HG03575 (cell line): Measurements from ENCODE around the gene ECHS1.
"Not testable (repeated sequence)": the region's sequence is repeated elsewhere in the genome, so short reads cannot be mapped to it uniquely, and the experiment has no call there.

Experiments
- ATAC-seq: cut with Tn5 transposase; IDR thresholded peaks from one replicate; pipeline ENCODE4 v1.9.1; 2021; ENCODE audit not compliant: unreplicated experiment, insufficient number of reproducible peaks, low FRiP score; ENCODE audit errors: extremely low read depth

The ECHS1 gene

GRCh38 chr10:133373174-133374090 is at the start of gene ECHS1:
TSS of gene ECHS1 (minus strand) at chr10:133373354. CDS start at chr10:133373333, 21 bp downstream.
- ATAC-seq: peak; percentile 58

DNA sequence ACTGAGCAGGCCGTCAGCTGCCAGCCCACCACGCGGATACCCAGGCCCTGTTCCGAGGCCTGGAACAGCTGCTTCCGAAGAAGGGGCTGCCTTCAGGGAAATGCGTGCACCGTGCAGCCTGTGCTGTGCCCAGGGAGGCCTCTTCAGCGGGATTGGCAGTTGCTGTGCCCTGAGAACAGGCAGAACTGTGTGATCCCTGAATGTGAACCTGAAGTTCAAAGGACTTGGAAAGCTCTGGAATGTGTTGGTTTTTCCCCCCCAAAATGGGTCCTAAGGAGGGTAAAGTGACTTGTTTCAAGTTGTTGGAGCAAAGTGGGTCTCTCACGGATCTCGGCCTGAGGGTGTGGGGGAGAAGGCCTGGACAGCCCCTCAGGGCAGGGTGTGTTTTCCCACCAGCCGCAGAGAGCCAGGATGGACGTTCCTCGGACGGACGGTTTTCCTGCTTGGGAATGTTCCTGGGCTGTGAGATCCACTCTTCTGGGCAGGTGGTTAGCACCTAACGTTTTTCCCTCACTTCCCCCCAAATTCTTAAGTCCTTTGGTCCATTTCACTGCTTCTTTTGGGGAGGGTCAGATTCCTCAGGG is 49.2 kb upstream of the ECHS1 start:
- ATAC-seq: no peak

DNA sequence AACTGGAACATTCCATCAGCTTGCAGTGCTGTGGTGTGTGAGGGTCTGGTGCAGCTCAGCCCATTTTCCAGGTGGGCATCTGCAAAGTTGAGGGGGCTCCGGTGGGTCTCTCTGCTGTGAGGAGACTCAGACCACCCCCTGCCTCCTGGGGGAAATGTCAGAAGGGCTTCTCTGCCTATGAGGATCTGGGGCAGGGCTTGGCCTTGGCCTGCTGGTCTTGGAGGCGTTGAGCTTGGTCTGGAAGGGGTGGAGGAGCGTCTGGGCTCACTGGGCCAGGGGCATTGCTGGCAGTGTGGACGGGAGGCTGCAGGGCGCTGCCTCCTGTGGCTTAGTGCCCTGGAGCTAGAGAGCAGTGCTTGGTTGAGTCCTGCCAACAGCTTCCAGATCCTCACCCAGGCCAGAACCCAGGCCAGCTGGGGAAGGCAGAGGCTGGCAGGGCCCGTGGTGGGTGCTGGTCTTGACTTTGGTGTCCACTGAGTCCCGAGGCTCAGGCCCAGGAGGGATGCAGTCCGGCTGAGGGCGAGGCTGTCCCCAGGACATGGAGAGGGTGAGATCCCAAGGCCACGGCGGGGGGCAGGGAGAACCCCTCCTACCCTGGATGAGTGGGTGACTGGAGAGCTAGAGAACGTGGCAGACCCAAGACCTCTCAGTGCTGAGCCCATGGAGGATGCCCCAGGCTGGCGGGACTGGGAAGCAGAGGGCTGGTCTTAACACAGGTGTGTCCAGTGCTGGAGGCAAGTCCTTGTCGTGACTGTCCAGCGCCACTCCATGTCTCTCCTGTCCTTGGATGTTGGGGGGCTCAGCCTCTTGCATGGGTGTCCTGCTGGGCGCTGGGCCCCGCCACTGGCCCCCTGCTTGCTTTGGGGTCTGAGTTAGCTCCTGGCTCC is 48.4 kb upstream of the ECHS1 start:
- no peak for ATAC-seq

DNA sequence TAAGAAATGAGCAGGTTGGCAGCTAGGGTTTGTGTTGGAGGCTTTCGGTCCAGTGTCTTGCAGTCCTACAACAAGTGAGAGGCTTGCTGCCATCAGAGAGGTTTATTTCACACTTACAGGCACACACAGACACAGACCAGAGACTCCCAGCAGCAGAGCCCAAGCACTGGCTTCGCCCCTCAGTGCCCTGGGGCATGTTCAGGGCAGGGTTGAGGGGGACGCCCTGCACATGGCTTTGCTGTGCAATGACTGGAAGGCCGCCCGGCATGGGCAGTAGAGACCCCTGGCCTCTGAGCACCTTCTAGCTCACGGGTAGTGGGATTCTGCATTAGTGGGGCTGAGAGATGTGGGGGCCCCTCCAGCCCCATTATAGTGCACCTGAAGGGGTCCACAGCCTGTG is 47.4 kb upstream of the ECHS1 start:
- ATAC-seq: no peak

DNA sequence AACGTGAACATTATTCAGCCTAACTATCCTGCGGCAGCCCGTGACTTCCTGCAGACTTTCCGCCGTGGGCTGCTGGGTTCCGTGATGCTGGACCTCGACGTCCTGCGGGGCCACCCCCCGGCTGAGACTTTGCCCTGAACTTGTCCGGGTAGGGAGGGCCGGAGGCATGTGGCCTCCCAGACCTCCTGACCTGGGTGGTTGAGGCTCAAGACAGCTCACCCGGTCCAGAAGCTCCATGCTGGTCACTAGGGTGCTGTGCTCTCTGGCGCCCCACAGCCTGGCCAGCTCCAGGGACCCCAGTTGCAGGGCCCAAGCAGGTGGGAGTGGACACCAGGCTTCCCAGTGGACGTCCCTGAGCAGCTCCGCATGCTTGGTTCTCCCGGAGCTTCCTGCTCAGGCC is 46.9 kb upstream of the ECHS1 start:
- ATAC-seq: no peak

GRCh38 chr10:133419211-133419950 is 46.2 kb upstream of the ECHS1 start:
- ATAC-seq: no peak

GRCh38 chr10:133418289-133418993 is 45.3 kb upstream of the ECHS1 start:
- ATAC-seq: no peak

GRCh38 chr10:133415752-133416151 is 42.6 kb upstream of the ECHS1 start:
- no peak for ATAC-seq

DNA sequence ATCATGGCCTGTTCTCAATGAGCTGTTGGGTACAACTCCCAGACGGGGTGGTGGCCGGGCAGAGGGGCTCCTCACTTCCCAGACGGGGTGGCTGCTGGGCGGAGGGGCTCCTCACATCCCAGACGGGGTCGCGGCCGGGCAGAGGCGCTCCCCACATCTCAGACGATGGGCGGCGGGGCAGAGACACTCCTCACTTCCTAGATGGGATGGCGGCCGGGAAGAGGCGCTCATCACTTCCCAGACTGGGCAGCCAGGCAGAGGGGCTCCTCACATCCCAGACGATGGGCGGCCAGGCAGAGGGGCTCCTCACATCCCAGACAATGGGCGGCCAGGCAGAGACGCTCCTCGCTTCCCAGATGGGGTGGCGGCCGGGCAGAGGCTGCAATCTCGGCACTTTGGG is 41.2 kb upstream of the ECHS1 start:
- ATAC-seq: not testable (repeated sequence)

GRCh38 chr10:133412381-133412711 is 39.2 kb upstream of the ECHS1 start:
- ATAC-seq: no peak

- no peak for ATAC-seq
Measured at GRCh38 chr10:133411523-133412380, 38.6 kb upstream of the ECHS1 start.

DNA sequence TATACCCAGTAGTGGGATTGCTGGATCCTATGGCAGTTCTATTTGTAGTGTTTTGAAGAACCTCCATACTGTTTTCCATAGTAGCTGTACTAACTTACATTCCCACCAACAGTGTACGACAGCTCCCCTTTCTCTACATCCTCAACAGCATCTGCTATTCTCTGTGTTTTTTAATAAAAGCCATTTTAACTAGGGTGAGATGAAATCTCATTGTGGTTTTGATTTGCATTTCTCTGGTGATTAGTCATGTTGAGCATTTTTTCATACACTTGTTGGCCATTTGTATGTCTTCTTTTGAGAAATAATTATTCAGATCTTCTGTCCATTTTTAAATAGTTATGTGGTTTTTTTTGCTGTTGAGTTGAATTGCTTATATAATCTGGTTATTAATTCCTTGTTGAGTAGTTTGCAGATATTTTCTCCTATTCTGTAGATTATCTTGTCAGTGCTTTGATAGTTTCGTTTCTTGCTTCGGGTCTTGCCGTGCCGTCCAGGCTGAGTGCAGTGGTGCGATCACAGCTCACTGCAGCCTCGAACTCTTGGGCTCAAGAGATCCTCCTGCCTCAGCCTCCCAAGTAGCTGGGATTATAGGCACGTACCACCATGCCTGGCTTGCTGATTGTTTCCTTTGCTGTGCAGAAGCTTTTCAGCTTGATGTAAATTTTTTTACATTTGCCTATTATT is 32.8 kb upstream of the ECHS1 start:
- ATAC-seq: no peak

- ATAC-seq: no peak
Measured at GRCh38 chr10:133405272-133405671, 32.1 kb upstream of the ECHS1 start.

- ATAC-seq: no peak
Measured at GRCh38 chr10:133403784-133404183, 30.6 kb upstream of the ECHS1 start.

DNA sequence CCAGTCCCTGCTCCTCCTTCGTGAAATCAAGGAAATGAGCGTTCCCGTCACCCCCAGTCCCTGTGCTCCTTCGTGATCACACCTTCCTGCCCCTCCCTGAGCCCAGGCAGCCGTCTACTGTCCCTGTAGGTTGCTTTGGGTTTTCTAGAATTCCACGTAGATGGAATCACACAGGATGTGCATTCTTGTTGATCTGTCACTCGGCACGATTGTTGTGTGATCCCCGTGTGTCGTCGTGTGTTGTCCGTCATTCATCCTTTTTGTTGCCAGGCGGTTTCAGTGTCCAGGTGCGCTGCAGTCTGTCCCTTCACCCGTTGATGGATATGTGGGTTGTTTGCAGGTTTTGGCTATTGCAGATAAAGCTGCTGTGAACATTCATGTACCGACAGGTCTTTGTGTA is 30.2 kb upstream of the ECHS1 start:
- no peak for ATAC-seq

DNA sequence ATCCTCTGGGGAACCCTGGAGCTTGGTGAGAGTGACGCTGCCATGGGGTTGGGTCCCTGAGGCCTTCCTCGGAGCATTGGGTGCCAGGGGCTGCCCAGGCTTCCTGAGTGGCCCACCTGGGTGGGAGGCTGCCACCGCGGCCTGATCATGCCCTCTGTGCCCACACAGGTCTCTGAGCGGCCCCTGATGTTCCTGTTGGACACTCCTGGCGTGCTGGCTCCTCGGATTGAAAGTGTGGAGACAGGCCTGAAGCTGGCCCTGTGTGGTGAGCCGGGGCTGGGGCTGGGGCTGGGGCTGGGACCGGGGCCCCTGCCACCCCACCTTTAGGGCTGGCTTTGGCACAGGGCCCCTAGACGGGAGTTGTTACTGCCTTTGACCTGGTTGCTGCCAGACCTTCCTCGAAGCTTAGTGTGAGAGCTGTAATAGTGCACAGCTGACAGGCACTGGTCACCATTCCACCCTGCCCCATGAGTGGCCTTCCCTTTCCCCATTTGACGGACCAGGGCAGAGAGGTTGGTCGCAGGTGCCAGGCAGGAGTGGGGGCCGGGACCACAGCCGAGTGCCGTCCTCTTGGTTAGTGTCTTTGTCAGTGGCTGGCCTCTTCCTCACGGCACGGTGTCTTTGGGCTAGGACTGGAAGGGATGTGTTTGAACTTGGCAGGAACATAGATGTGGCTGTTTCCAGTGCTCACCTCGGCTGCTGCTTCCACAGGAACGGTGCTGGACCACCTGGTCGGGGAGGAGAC is 29.0 kb upstream of the ECHS1 start:
- no peak for ATAC-seq
